Measurements from ENCODE around the gene RBBP8NL.

RBBP8NL gene

DNA sequence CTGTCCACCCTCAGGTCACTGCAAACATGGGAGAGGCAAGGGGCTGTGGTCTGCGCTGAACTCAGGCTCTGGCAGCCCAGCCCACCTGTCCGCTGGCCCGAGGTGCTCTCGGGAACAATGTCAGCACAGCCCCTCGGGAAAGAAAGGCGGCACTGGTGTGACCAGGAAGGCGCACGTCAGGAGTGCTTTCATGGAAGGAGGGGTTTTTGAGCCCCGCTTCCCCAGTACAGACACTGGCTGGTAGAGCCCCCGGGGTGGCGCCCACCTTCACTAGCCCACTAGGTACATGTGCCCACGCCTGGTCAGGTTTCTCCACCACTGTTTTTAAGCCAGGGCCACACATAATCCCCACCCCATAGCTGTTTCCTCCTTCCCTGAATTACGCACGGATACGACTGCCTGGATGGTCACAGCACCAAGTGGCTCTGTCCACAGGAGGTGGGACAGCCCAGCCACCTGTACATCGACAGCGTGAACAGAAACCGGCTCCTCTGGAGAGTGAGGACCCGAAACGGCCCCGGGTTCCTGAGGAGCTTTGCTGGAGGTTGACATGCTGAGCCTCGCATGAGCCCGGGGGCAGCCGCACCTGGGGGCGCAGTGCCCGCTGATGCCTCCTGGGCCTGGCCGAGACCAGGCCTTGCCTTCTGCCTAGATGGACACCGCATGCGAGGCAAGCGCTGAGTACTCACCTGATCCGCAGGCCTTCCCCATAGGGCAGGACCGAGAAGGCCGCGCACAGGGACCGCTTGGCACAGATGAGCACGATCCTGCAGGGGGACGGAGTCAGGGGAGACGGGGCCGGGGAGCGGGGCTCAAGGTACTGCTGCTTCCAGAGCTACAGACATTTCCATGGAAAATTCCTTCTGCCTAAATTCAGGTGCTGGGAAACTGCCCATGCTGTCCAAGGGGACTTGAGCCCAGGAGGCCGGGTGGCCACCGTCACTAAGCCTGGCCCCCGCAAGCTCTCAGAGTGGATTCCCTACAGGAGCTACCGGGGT is 32.8 kb downstream of the RBBP8NL start:
- no peaks in the 10 kb centered on the region for H3K27me3 ChIP-seq (ENCODE audit: insufficient read depth, low read length)
- no peak overlapping the region for H3K27ac ChIP-seq (ENCODE audit: low read depth, low read length, poor library complexity, severe bottlenecking)
- no peak overlapping the region for H3K4me3 ChIP-seq (ENCODE audit: low read depth, low read length, poor library complexity, severe bottlenecking)
- H3K9me2 ChIP-seq (ENCODE audit: low read depth, low read length), result no peaks in the 10 kb centered on the region
- no peaks in the 10 kb centered on the region for H3K79me2 ChIP-seq (ENCODE audit: insufficient read depth, low read length)
- H3K9ac ChIP-seq (ENCODE audit: low read length), result no peak overlapping the region
- H3K4me1 ChIP-seq (ENCODE audit: insufficient read depth, low read length, severe bottlenecking), result no peaks in the 10 kb centered on the region
- peaks cover 49% of the 10 kb centered on the region for H3K36me3 ChIP-seq (ENCODE audit: insufficient read depth, low read length)
- H3F3A ChIP-seq (ENCODE audit: insufficient read depth, low read length), result no peaks in the 10 kb centered on the region
- no peak overlapping the region for H2AFZ ChIP-seq (ENCODE audit: low read length)
- no peak overlapping the region for H3K4me2 ChIP-seq (ENCODE audit: low read length)
- no peaks in the 10 kb centered on the region for H4K20me1 ChIP-seq (ENCODE audit: insufficient read depth, low read length)
- TF ChIP-seq, protein P1, sequence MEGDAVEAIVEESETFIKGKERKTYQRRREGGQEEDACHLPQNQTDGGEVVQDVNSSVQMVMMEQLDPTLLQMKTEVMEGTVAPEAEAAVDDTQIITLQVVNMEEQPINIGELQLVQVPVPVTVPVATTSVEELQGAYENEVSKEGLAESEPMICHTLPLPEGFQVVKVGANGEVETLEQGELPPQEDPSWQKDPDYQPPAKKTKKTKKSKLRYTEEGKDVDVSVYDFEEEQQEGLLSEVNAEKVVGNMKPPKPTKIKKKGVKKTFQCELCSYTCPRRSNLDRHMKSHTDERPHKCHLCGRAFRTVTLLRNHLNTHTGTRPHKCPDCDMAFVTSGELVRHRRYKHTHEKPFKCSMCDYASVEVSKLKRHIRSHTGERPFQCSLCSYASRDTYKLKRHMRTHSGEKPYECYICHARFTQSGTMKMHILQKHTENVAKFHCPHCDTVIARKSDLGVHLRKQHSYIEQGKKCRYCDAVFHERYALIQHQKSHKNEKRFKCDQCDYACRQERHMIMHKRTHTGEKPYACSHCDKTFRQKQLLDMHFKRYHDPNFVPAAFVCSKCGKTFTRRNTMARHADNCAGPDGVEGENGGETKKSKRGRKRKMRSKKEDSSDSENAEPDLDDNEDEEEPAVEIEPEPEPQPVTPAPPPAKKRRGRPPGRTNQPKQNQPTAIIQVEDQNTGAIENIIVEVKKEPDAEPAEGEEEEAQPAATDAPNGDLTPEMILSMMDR (IDR thresholded peaks at IDR 0.05; ENCODE audit: low read length), result no peak
- no peak for TF ChIP-seq EZH2 (IDR thresholded peaks at IDR 0.05; ENCODE audit: borderline replicate concordance, low read length)
- no peaks in the 10 kb centered on the region for H3K9me3 ChIP-seq (ENCODE audit: low read length)

DNA sequence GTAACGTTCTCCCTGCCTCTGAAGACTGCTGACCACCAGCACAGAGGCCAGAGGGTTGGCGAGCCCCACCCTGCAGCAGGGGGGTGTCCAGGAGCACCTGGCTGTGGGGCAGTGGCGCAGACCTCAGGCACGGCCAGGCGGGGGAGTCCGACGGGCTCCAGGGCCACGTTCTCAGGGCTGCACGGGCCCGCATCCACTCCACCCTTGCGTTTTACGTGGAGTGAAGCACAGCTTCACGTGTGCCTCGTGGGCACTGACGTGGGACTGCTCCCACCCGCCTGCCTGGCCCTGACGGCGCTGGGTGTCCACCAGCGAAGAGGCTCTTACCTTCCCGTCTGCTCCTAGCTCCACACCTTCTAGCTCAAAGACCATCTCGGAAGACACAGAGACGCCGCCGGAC is 33.5 kb downstream of the RBBP8NL start:
- Histone ChIP-seq H2AFZ (ENCODE audit: low read length) (no peak overlapping the region), H3K79me2 (ENCODE audit: insufficient read depth, low read length) (no peaks in the 10 kb centered on the region), H4K20me1 (ENCODE audit: insufficient read depth, low read length) (no peaks in the 10 kb centered on the region), H3K9ac (ENCODE audit: low read length) (no peak overlapping the region), H3K9me3 (ENCODE audit: low read length) (no peaks in the 10 kb centered on the region), H3K4me2 (ENCODE audit: low read length) (no peak overlapping the region), H3K36me3 (ENCODE audit: insufficient read depth, low read length) (peaks cover 56% of the 10 kb centered on the region), H3K9me2 (ENCODE audit: low read depth, low read length) (no peaks in the 10 kb centered on the region), H3F3A (ENCODE audit: insufficient read depth, low read length) (no peaks in the 10 kb centered on the region), H3K4me3 (ENCODE audit: low read depth, low read length, poor library complexity, severe bottlenecking) (no peak overlapping the region), H3K27ac (ENCODE audit: low read depth, low read length, poor library complexity, severe bottlenecking) (no peak overlapping the region), H3K27me3 (ENCODE audit: insufficient read depth, low read length) (no peaks in the 10 kb centered on the region), H3K4me1 (ENCODE audit: insufficient read depth, low read length, severe bottlenecking) (peaks cover 2% of the 10 kb centered on the region)
- TF ChIP-seq, protein P1 (IDR thresholded peaks at IDR 0.05; ENCODE audit: low read length), result no peak
- TF ChIP-seq EZH2 (IDR thresholded peaks at IDR 0.05; ENCODE audit: borderline replicate concordance, low read length), result no peak

DNA sequence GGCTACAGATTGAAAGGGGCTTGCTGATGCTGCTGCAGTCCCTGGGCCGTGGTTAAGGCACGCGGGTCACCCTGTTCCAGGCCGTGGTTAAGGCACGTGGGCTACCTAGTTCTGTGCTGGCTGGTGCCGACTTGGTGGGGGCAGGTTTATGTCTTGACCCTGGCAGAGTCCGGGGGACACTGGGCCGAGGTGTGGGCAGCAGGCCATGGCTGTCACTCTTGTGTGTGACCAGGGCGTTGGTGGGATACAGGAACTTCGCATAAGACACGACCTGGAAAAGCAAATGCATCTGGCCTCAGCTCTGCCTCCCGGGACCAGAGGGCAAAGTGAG is 34.0 kb downstream of the RBBP8NL start:
- Histone ChIP-seq H3K4me3 (ENCODE audit: low read depth, low read length, poor library complexity, severe bottlenecking) (no peak overlapping the region), H3K4me2 (ENCODE audit: low read length) (no peak overlapping the region), H4K20me1 (ENCODE audit: insufficient read depth, low read length) (no peaks in the 10 kb centered on the region), H3K27me3 (ENCODE audit: insufficient read depth, low read length) (no peaks in the 10 kb centered on the region), H3K27ac (ENCODE audit: low read depth, low read length, poor library complexity, severe bottlenecking) (no peak overlapping the region), H3K9me2 (ENCODE audit: low read depth, low read length) (no peaks in the 10 kb centered on the region), H3K4me1 (ENCODE audit: insufficient read depth, low read length, severe bottlenecking) (peaks cover 7% of the 10 kb centered on the region), H2AFZ (ENCODE audit: low read length) (no peak overlapping the region), H3F3A (ENCODE audit: insufficient read depth, low read length) (no peaks in the 10 kb centered on the region), H3K36me3 (ENCODE audit: insufficient read depth, low read length) (peaks cover 61% of the 10 kb centered on the region), H3K79me2 (ENCODE audit: insufficient read depth, low read length) (peaks cover 5% of the 10 kb centered on the region), H3K9ac (ENCODE audit: low read length) (no peak overlapping the region), H3K9me3 (ENCODE audit: low read length) (no peaks in the 10 kb centered on the region)
- TF ChIP-seq, protein P1 (IDR thresholded peaks at IDR 0.05; ENCODE audit: low read length), result no peak
- TF ChIP-seq EZH2 (IDR thresholded peaks at IDR 0.05; ENCODE audit: borderline replicate concordance, low read length), result no peak

Measured in OCI-LY1 (cell line).